HepG2 (cell line): ENCODE data around the gene TBRG1. TPM values are rescaled to one million over a fixed set of nuclear protein-coding genes. Genes with fewer than 3 reads are reported as not detected.

Experiments used
- CBX1 ChIP-seq: IDR thresholded peaks from one replicate; pipeline ENCODE4 v1.6.1; 2016; ENCODE audit warnings: antibody characterized with exemption, low read depth
- DMTF1 ChIP-seq: sonication (generic); formaldehyde crosslinking; IDR thresholded peaks from 2 replicates; pipeline ENCODE4 v1.4.0; 2020; ENCODE audit warnings: mild to moderate bottlenecking, missing genetic modification reagents
- ELF1 ChIP-seq: sonication (generic); formaldehyde crosslinking; IDR thresholded peaks from 2 replicates; pipeline ENCODE4 v1.4.0; 2020; ENCODE audit warnings: missing genetic modification reagents
- FOXA1 ChIP-seq, 2 experiments: fragments of 450-650 bp in 1 of 2; sonication (generic) in 1 of 2; formaldehyde crosslinking in 1 of 2; IDR thresholded peaks; 2 replicates each; pipeline versions ENCODE4 v1.4.0 to v1.6.1; 2016 to 2020; ENCODE audit warnings: missing genetic modification reagents in 1 of 2
- JUNB ChIP-seq: sonication (generic); formaldehyde crosslinking; IDR thresholded peaks from 2 replicates; pipeline ENCODE4 v1.8.0; 2022; ENCODE audit warnings: missing genetic modification reagents, mild to moderate bottlenecking, borderline replicate concordance
- KDM5B ChIP-seq: sonication (generic); formaldehyde crosslinking; IDR thresholded peaks from 2 replicates; pipeline ENCODE4 v1.4.0; 2020; ENCODE audit warnings: missing genetic modification reagents, mild to moderate bottlenecking, borderline replicate concordance
- SIX1 ChIP-seq: sonication (generic); formaldehyde crosslinking; IDR thresholded peaks from 2 replicates; pipeline ENCODE4 v1.4.0; 2020; ENCODE audit warnings: missing genetic modification reagents, borderline replicate concordance
- UBTF ChIP-seq: sonication (generic); formaldehyde crosslinking; IDR thresholded peaks from 2 replicates; pipeline ENCODE4 v1.4.0; 2020; ENCODE audit warnings: mild to moderate bottlenecking, missing genetic modification reagents
- ZFP62 ChIP-seq: sonication (generic); formaldehyde crosslinking; IDR thresholded peaks from 2 replicates; pipeline ENCODE4 v1.4.0; 2020; ENCODE audit warnings: missing genetic modification reagents
- ZNF407 ChIP-seq: sonication (generic); formaldehyde crosslinking; IDR thresholded peaks from one replicate; pipeline ENCODE4 v1.5.1; 2020; ENCODE audit warnings: mild to moderate bottlenecking, missing genetic modification reagents; ENCODE audit errors: not compliant biosample characterization
- ZNF75D ChIP-seq: sonication (generic); formaldehyde crosslinking; IDR thresholded peaks from 2 replicates; pipeline ENCODE4 v1.8.1; 2023; ENCODE audit warnings: missing genetic modification reagents, mild to moderate bottlenecking, borderline replicate concordance
- polyA plus RNA-seq, 8 experiments: library from polyadenylated mRNA; depleted of rRNA in 3 of 8; stranded (reverse) in 7 of 8; unstranded in 1 of 8; fragments of >200 nt; fragmentation: Illumina TruSeq in 4 of 8; extraction: Trizol in 4 of 8; gene quantifications; 2 replicates each; pipeline versions ENCODE4 v1.2.1 to v1.2.3, GENCODE V29; 2011 to 2016; ENCODE audit warnings: low read depth in 4 of 8, missing spikeins in 1 of 8, mixed read lengths in 1 of 8; ENCODE audit not compliant: insufficient read depth in 1 of 8
- total RNA-seq, 5 experiments: library from RNA; depleted of rRNA; stranded (reverse); fragments of >200 nt; fragmentation: Illumina TruSeq; extraction: Trizol; gene quantifications; 2 replicates each; pipeline ENCODE4 v1.2.3, GENCODE V29; 2016; ENCODE audit warnings: low read depth in 1 of 5

TBRG1 gene
- total and polyA plus RNA-seq, 2 of the 13 experiments (the other 11 are each of a cell fraction or from before 2014, with no cell fraction given): 21.7 to 25.6 TPM

- no peak for TF ChIP-seq DMTF1 (CRISPR knock-in tag)
- TF ChIP-seq JUNB (CRISPR knock-in tag): no peak
- TF ChIP-seq KDM5B (CRISPR knock-in tag): peak; percentile 87; the same call in 1 of the 2 replicates
- peak; percentile 38 for TF ChIP-seq CBX1
- peak; percentile 95 for TF ChIP-seq ZNF407 (CRISPR knock-in tag)
- 0 out of 2 replicates have a peak, but pooled peaks have one; percentile 85 for TF ChIP-seq ZFP62 (CRISPR knock-in tag)
- no peak for TF ChIP-seq SIX1 (CRISPR knock-in tag)
- no peak for TF ChIP-seq FOXA1 (IDR thresholded peaks at IDR 0.05)
- TF ChIP-seq FOXA1 (CRISPR knock-in tag; IDR thresholded peaks at IDR 0.05): peak; percentile 50; the same call in 1 of the 2 replicates
- TF ChIP-seq UBTF (CRISPR knock-in tag): peak; percentile 89
- TF ChIP-seq ELF1 (CRISPR knock-in tag): peak; percentile 99
- no peak for TF ChIP-seq ZNF75D (CRISPR knock-in tag)
Measured at GRCh38 chr11:124622531-124623451, at the start of gene TBRG1 (continued).
